ENCODE data around the gene TGFB3.
"Not testable (repeated sequence)": the region's sequence is repeated elsewhere in the genome, so short reads cannot be mapped to it uniquely, and the experiment has no call there.

The TGFB3 gene
- total RNA-seq, result 6.5 to 7.2 reads per million in 2 donors

- peak in 4 of 5 experiments; percentile 41 to 82 (median 46) for DNase-seq
Measured at GRCh38 chr14:75981426-75982265, at the start of gene TGFB3. TSS of gene TGFB3 (minus strand) at chr14:75981995. CDS start at chr14:75980893, 1,102 bp downstream.

- DNase-seq, result no peak
Measured at GRCh38 chr14:76024211-76024907, 42.6 kb upstream of the TGFB3 start.

DNA sequence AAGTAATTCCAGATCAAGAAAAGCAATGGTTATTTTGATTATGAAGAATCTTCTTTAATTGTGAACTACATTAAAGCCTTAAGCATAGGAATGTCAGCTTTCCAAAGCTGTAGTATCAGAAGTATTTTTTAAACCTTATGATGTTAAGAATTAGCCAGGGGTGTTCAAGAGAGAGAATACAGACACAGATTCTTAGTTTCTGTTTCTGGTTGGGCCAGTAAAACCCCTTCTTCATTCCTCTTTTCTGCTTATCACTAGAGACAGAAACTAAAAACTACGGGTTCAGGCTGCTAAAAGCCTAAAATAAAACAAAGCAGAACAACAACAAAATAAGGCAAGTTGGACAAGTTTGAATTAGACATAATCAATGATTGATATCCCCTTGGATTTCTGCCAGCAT lies 42.0 kb upstream of the TGFB3 start:
- no peak for DNase-seq

DNA sequence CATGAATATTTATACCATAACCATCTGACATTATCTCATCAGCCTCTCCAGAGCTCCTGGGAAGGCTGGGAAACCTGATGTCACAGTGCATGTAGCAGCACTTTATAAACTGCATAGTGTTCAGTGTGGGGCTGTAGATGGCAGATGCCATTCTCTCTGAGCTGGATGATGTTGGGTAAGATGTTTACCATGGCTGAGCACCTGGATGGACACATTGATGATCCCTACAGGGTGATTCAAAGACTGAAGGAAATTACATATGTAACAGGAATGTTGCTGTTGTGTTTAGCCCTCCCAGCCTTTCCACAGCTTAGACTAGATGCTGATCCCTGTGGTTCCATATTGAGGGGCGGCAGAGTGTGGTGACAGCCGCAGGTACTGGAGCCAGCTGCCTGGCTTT lies 41.2 kb upstream of the TGFB3 start:
- DNase-seq, result no peak

DNA sequence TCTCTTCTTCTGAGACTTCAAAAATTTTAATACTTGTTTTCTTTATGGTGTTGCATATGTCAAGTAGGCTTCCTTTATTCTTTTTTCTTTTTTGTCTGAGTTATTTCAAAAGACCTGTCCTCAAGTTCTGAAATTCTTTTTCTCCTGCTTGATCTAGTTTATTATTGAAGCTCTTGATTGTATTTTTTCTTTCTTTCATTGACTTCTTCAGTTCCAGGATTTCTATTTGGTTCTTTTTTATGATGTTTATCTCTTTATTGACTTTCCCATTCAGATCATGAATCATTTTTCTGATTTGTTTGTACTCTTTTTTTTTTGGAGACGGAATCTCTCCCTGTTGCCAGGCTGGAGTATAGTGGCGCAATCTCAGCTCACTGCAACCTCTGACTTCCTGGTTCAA lies 37.9 kb upstream of the TGFB3 start:
- DNase-seq, result no peak

- DNase-seq, result no peak
Measured at GRCh38 chr14:76015668-76016067, 33.9 kb upstream of the TGFB3 start.

GRCh38 chr14:76015191-76015590 lies 33.4 kb upstream of the TGFB3 start:
- DNase-seq, result no peak

DNA sequence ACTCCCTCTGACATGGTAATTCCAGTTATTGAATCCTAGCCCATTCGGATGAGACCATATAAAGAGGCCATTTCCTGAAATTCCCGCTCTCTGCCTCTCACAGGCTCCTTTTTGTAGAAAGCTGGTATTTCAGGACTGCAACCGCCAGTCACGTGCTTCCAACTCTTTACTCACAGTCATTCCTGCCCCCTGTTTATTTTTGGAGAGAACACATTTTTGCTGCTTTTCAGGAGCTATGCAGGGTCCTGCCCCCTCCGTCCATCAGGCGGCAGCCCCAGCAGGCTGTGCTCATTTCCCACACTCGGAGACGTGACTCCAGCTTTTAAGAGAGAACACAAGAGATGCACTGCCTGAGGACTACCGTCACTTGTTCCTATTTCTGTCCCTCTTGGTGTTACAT lies 30.6 kb upstream of the TGFB3 start:
- DNase-seq, result no peak

DNA sequence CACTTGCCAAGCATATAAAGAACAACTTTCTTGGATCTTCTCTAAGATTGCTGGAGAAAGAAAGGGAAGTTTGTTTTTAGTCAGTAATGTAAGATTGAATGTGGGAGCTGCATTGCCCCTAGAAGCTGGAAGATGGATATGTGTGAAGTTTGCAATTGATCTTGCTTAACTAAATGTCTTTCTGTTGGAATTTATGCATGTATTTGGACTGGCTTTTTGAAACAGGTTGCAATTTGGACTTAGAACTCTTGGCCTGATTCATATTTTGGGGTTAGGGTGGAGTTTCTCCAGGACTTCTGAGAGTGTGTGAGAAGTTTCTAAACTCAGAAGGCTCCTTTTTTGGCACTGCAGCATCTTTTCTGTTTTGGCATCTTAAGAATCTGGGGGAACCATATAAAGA lies 30.1 kb upstream of the TGFB3 start:
- DNase-seq, result no peak

GRCh38 chr14:76009627-76010026 lies 27.8 kb upstream of the TGFB3 start:
- DNase-seq, result not testable (repeated sequence)

DNA sequence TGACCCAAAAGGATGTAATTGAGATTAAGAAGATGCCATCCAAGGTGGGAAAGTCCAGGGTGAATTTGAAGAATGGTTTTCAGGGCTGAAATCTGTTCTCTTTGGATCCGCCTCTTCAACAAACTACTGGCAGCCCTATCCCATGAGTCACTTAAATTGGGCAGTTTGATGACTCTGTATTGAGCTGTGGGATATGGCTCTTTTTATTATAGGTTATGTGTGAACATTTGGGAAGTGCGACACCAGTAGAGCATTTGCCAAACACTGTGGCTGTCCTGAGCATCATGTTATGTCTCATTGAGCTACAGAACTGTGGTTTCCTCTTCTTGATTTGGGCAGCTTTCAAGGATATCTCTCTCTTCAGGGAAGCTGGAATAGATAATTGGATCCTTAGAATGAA lies 26.1 kb upstream of the TGFB3 start:
- DNase-seq, result no peak

DNA sequence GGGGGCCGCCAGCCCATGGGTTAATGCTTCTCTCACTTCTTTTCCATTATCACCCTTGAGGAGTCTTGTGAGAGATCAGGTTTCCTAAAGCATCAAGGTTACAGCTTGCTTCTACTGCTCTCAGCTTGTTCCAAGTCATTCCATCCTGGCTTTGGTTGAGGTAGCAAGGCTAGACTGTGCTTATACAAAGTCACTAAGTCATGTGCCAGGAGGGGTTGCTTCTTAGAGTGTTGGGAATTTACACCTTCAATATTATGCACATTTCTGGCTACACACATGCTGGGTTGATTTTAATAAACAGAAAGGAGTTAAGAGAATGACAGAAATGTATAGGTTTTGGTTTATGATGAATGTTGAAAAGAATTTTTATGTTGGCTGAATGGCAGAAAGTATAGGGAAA lies 25.6 kb upstream of the TGFB3 start:
- DNase-seq, result no peak

- DNase-seq, result no peak
Measured at GRCh38 chr14:76006253-76006652, 24.5 kb upstream of the TGFB3 start.

DNA sequence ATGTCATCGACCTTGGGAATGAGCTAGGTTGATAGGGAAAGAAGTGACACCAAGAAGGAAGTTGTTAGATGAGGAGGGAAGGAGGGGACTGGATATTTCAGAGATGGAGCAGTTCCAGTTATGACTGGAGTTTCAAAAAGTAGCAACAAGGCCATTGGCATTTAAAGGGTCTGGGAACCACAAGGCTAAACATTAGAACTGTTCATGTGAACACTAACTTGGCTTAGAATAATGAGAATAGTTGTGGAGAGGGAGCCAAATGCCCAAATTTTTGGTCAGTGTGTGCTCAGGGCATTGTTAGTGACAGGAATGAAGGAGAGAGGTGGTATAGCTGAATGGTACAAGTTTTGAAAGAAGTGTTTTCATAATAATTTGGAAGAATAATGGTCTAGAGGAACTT lies 20.6 kb upstream of the TGFB3 start:
- DNase-seq, result no peak

GRCh38 chr14:75999511-76000190 lies 17.9 kb upstream of the TGFB3 start:
- DNase-seq, result no peak

DNA sequence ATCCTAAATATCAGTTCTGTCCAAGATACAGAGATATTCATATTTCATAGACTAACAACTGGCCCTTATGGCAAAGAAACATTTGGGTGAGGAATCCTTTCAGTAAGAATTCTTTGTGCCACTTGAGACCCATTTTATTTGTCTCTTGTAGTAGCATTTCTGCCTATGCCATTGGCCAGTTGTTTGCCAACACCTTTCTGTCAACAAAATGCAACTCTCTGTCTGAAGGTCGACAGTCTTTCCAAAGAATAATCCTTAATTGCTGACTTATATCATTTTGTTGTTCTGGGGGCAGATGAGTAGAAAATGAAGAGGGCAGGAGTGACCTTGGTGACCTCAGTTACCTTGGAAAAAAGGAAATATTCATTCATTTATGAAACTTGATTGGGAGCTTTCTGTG lies 14.7 kb upstream of the TGFB3 start:
- DNase-seq, result no peak

GRCh38 chr14:75995372-75996041 lies 13.7 kb upstream of the TGFB3 start:
- no peak for DNase-seq

- no peak for DNase-seq
Measured at GRCh38 chr14:75993567-75994041, 11.8 kb upstream of the TGFB3 start.

- no peak for DNase-seq
Measured at GRCh38 chr14:75991753-75992152, 10.0 kb upstream of the TGFB3 start.

GRCh38 chr14:75990297-75990696 lies 8.5 kb upstream of the TGFB3 start:
- no peak for DNase-seq

DNA sequence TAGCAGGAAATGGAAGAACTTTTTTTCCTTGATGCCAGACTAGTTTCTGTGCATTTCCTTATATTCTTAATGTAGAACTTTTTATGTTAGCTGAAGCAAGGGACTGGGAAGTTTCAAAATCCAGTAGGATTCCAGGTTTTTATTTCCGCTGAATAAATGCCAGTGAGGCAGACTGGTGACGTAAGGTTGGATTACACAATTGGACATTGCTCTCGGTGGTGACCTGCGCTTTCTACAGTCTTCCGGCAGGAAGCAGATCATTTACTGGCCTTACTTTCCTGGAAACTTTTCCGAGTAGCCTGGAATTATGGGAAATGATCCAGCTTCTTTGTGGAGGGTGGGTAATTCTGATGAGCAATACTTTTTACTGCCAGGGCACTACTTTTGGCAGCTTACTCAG lies 7.3 kb upstream of the TGFB3 start:
- DNase-seq, result no peak

GRCh38 chr14:75987201-75987970 lies 5.6 kb upstream of the TGFB3 start:
- no peak for DNase-seq
